H1 (cell line): ENCODE measurements around the gene IFI27L1. TPM values are rescaled to one million over a fixed set of nuclear protein-coding genes. Genes with fewer than 3 reads are reported as not detected.

Experiments used
- CTCF ChIA-PET: fragments of 300-600 bp; sonication (Branson Sonifier 250); formaldehyde crosslinking; loops from one replicate; lab custom pipeline; 2021; ENCODE audit not compliant: partially characterized antibody; lab: Charles Lee
- POLR2A ChIA-PET: fragments of 300-600 bp; sonication (Branson Sonifier 250); formaldehyde crosslinking; loops from one replicate; lab custom pipeline; 2021; ENCODE audit warnings: inconsistent platforms; ENCODE audit not compliant: partially characterized antibody; lab: Charles Lee
- DNase-seq, 2 experiments: peaks; one replicate each; pipeline versions ENCODE4 v3.0.0 to v3.0.0-alpha.2; 2010 to 2022; ENCODE audit warnings: low spot score in 2 of 2, low read depth in 1 of 2, mixed read lengths in 1 of 2
- FAIRE-seq: peaks from 2 replicates; lab custom pipeline; 2011; peaks lifted over from hg19 to GRCh38; lab: Jason Lieb, UNC
- H2AFZ ChIP-seq: 2 replicates; pipeline ENCODE4 v1.8.1; 2012; ENCODE audit warnings: low read length, inconsistent platforms
- H2AK5ac ChIP-seq: 2 replicates; pipeline ENCODE4 v1.6.1; 2013; ENCODE audit warnings: low read depth, low read length
- H2BK120ac ChIP-seq: replicated peaks from 2 replicates; pipeline ENCODE3; 2013; ENCODE audit warnings: low read depth, low read length, inconsistent platforms
- H2BK12ac ChIP-seq: 2 replicates; pipeline ENCODE4 v1.6.1; 2013; ENCODE audit warnings: low read depth, low read length
- H2BK15ac ChIP-seq: 2 replicates; pipeline ENCODE4 v1.6.1; 2013; ENCODE audit warnings: low read length
- H2BK20ac ChIP-seq: 2 replicates; pipeline ENCODE4 v1.6.1; 2013; ENCODE audit warnings: low read length
- H2BK5ac ChIP-seq: 2 replicates; pipeline ENCODE4 v1.6.1; 2013; ENCODE audit warnings: low read depth, low read length
- H3K14ac ChIP-seq: 2 replicates; pipeline ENCODE4 v1.6.1; 2013; ENCODE audit warnings: inconsistent platforms; ENCODE audit not compliant: insufficient read length
- H3K18ac ChIP-seq: 2 replicates; pipeline ENCODE4 v1.6.1; 2013; ENCODE audit warnings: low read length; ENCODE audit errors: extremely low read depth
- H3K23ac ChIP-seq: 2 replicates; pipeline ENCODE4 v1.6.1; 2013; ENCODE audit warnings: inconsistent platforms; ENCODE audit not compliant: insufficient read length
- H3K23me2 ChIP-seq: 2 replicates; pipeline ENCODE4 v1.6.1; 2013; ENCODE audit warnings: low read depth, low read length
- H3K27ac ChIP-seq: 2 replicates; pipeline ENCODE4 v1.6.1; 2011; ENCODE audit warnings: low read depth, low read length, inconsistent platforms
- H3K27me3 ChIP-seq, 4 experiments: replicated peaks in 1 of 4; 1 replicate in 1 of 4; 2 replicates in 3 of 4; pipeline versions ENCODE4 v1.6.1 to v1.8.1; 2011 to 2013; ENCODE audit warnings: low read length in 3 of 4, mild to moderate bottlenecking in 3 of 4, inconsistent platforms in 2 of 4, mixed read lengths in 2 of 4, moderate library complexity in 1 of 4; ENCODE audit not compliant: control insufficient read depth in 3 of 4, insufficient read depth in 3 of 4; ENCODE audit errors: extremely low read depth in 1 of 4
- H3K36me3 ChIP-seq, 4 experiments: 2 replicates each; pipeline versions ENCODE4 v1.6.1 to v1.8.1; 2011 to 2013; ENCODE audit warnings: mild to moderate bottlenecking in 4 of 4, low read length in 3 of 4, moderate library complexity in 2 of 4, control low read depth in 1 of 4, inconsistent platforms in 1 of 4; ENCODE audit not compliant: insufficient read depth in 4 of 4, control insufficient read depth in 2 of 4
- H3K4ac ChIP-seq: replicated peaks from 2 replicates; pipeline ENCODE3; 2013; ENCODE audit warnings: low read length, low read depth, mixed read lengths, inconsistent platforms; ENCODE audit not compliant: insufficient read length
- H3K4me1 ChIP-seq, 4 experiments: replicated peaks in 1 of 4; 1 replicate in 1 of 4; 2 replicates in 3 of 4; pipeline versions ENCODE4 v1.6.1 to v1.8.1; 2011 to 2013; ENCODE audit warnings: low read length in 3 of 4, inconsistent platforms in 2 of 4, mixed read lengths in 1 of 4; ENCODE audit not compliant: insufficient read depth in 4 of 4, control insufficient read depth in 3 of 4
- H3K4me2 ChIP-seq, 2 experiments: 2 replicates each; pipeline versions ENCODE4 v1.6.1 to v1.8.1; 2011 to 2013; ENCODE audit warnings: low read depth in 2 of 2, low read length in 2 of 2, control low read depth in 1 of 2, inconsistent platforms in 1 of 2, mild to moderate bottlenecking in 1 of 2; ENCODE audit not compliant: insufficient read depth in 1 of 2
- H3K4me3 ChIP-seq, 4 experiments: fragments of 200-600, 300-600 bp in 1 of 4; sonication (generic), shearing (Covaris generic), sonication (Bioruptor Twin) in 1 of 4; 2 replicates each; pipeline versions ENCODE4 v1.5.1 to v1.8.1; 2011 to 2016; ENCODE audit warnings: low read length in 4 of 4, low read depth in 3 of 4, control low read depth in 2 of 4, inconsistent platforms in 2 of 4, mild to moderate bottlenecking in 2 of 4, mixed read lengths in 1 of 4, moderate library complexity in 1 of 4; ENCODE audit not compliant: insufficient read depth in 2 of 4; ENCODE audit errors: extremely low read depth in 1 of 4
- H3K56ac ChIP-seq: replicated peaks from 2 replicates; pipeline ENCODE3; 2013; ENCODE audit warnings: low read depth, mild to moderate bottlenecking, mixed read lengths, low read length, inconsistent platforms; ENCODE audit not compliant: insufficient read length
- H3K79me1 ChIP-seq: 2 replicates; pipeline ENCODE4 v1.6.1; 2013; ENCODE audit warnings: low read depth, low read length, control low read depth
- H3K79me2 ChIP-seq, 2 experiments: 2 replicates each; pipeline versions ENCODE4 v1.6.1 to v1.8.1; 2012 to 2013; ENCODE audit warnings: low read length in 2 of 2, mild to moderate bottlenecking in 2 of 2, inconsistent platforms in 1 of 2; ENCODE audit not compliant: insufficient read depth in 2 of 2, control insufficient read depth in 1 of 2
- H3K9ac ChIP-seq, 4 experiments: replicated peaks in 1 of 4; 1 replicate in 1 of 4; 2 replicates in 3 of 4; pipeline versions ENCODE4 v1.6.1 to v1.8.1; 2011 to 2013; ENCODE audit warnings: low read depth in 3 of 4, low read length in 3 of 4, control low read depth in 2 of 4, mild to moderate bottlenecking in 2 of 4, moderate library complexity in 2 of 4, inconsistent platforms in 1 of 4; ENCODE audit errors: extremely low read depth in 1 of 4
- H3K9me3 ChIP-seq, 2 experiments: 2 replicates each; pipeline versions ENCODE4 v1.6.1 to v1.8.1; 2012 to 2013; ENCODE audit warnings: mild to moderate bottlenecking in 2 of 2, moderate library complexity in 2 of 2, control low read depth in 1 of 2, inconsistent platforms in 1 of 2, low read depth in 1 of 2, low read length in 1 of 2, mixed read lengths in 1 of 2; ENCODE audit not compliant: insufficient read depth in 2 of 2
- H4K20me1 ChIP-seq, 2 experiments: replicated peaks in 1 of 2; 2 replicates each; pipeline versions ENCODE3 to v1.8.1; 2011 to 2013; ENCODE audit warnings: inconsistent platforms in 2 of 2, low read length in 2 of 2, mild to moderate bottlenecking in 1 of 2; ENCODE audit not compliant: insufficient read depth in 2 of 2, control insufficient read depth in 1 of 2
- H4K5ac ChIP-seq: 2 replicates; pipeline ENCODE4 v1.6.1; 2013; ENCODE audit warnings: low read length, low read depth, mixed read lengths, inconsistent platforms; ENCODE audit not compliant: insufficient read length
- H4K8ac ChIP-seq: 2 replicates; pipeline ENCODE4 v1.8.0; 2013; ENCODE audit warnings: mild to moderate bottlenecking, moderate library complexity, low read length, inconsistent platforms; ENCODE audit not compliant: insufficient read depth; ENCODE audit errors: extremely low read depth
- H4K91ac ChIP-seq: replicated peaks from 2 replicates; pipeline ENCODE3; 2013; ENCODE audit warnings: low read length, mixed read lengths, inconsistent platforms; ENCODE audit not compliant: insufficient read length
- JUN ChIP-seq: IDR thresholded peaks from 2 replicates; pipeline ENCODE4 v1.6.1; 2011; ENCODE audit warnings: low read depth, mild to moderate bottlenecking, improper control_type of control experiment, low read length
- KDM1A ChIP-seq: fragments of 200-600, 300-600 bp; sonication (generic); IDR thresholded peaks from 2 replicates; pipeline ENCODE4 v1.7.1; 2016; ENCODE audit warnings: mild to moderate bottlenecking, low read length, borderline replicate concordance
- SP1 ChIP-seq: IDR thresholded peaks from 2 replicates; pipeline ENCODE4 v1.6.1; 2011; ENCODE audit warnings: low read depth, low read length
- USF2 ChIP-seq: IDR thresholded peaks from 2 replicates; pipeline ENCODE4 v1.6.1; 2011; ENCODE audit warnings: low read length, improper control_type of control experiment
- WGBS, 2 experiments: shearing (Covaris generic) in 1 of 2; methylation state at CpG; one replicate each; pipeline versions ENCODE4 v1.1.6 to v1.1.7; 2013 to 2015; ENCODE audit warnings: low lambda C conversion rate in 2 of 2, mixed read lengths in 2 of 2, inconsistent platforms in 1 of 2, low coverage in 1 of 2, missing lambda C conversion rate in 1 of 2; ENCODE audit not compliant: insufficient replicate concordance in 2 of 2, insufficient coverage in 1 of 2, insufficient read length in 1 of 2; ENCODE audit errors: extremely low coverage in 1 of 2, missing lambda C conversion rate in 1 of 2; 5-methylcytosine and 5-hydroxymethylcytosine counted together
- polyA plus RNA-seq, 7 experiments: library from polyadenylated mRNA; depleted of rRNA in 3 of 7; stranded (reverse) in 5 of 7; unstranded in 2 of 7; fragments of >200 nt in 5 of 7; fragments of 200-250 nt in 2 of 7; gene quantifications; 1 replicate in 5 of 7; 2 replicates in 1 of 7; 4 replicates in 1 of 7; pipeline versions ENCODE4 v1.2.1 to v1.2.3, GENCODE V29; 2011 to 2013; ENCODE audit warnings: missing spikeins in 2 of 7, mixed read lengths in 2 of 7
- total RNA-seq: library from RNA; stranded (reverse); fragmentation: NEBNext Ultra II Directional; extraction: Animal tissue kit (Norgen Biotek cat#: 25700); gene quantifications from 2 replicates; pipeline ENCODE4 v1.2.1, GENCODE V29; 2021

IFI27L1 gene
- total and polyA plus RNA-seq, 2 of the 8 experiments (the other 6 are each of a cell fraction or from before 2014, with no cell fraction given): 21.2 to 30.5 TPM

DNA sequence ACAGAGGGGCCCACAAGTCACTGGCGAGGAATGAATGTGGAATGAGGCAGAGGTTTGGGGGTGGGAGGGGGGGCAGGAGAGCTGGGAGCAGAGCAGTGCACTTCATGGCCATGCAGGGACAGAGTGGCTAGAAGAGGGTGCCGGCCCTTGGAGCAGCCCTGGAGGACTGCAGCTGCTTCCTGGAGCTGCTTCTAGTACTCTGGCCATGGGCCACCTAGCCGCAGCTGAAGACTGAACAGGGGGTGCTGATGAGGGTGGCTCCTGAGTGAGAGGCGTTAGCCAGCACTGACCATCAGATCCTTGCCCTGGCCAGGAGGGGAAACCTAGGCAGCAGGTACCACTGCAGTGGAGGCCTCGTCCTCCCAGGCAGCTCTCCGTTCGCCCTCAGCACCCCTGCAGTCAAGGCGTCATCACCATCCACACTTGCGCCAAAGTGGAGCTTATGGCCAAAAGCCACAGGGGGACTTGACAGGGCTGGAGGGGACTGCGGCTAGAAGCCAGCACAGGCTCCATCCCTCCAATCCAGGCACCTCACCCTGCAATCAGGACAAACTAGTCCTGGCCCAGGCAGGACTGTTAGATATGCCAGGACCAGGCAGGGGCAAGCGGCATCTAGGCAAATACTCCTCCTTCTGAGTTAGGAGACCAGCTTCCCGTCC lies 38.5 kb upstream of the IFI27L1 start:
- Histone ChIP-seq H3K36me3 (peaks cover 7 to 33% (median 14%) of the 10 kb centered on the region in 4 experiments; a peak in 6 of 8 replicates), H3K23me2 (no peaks in the 10 kb centered on the region), H3K4me3 (no peak overlapping the region), H3K4me1 (no peaks in the 10 kb centered on the region), H3K4ac (no peak overlapping the region), H3K23ac (no peak overlapping the region), H4K91ac (no peak overlapping the region), H3K18ac (no peak overlapping the region), H2BK120ac (no peak overlapping the region), H3K4me2 (no peak overlapping the region), H3K56ac (no peak overlapping the region), H4K20me1 (peaks cover 0 to 7% of the 10 kb centered on the region in 2 experiments), H2BK5ac (no peak overlapping the region), H2AK5ac (no peak overlapping the region), H3K27ac (no peak overlapping the region), H2AFZ (no peak overlapping the region), H2BK15ac (no peak overlapping the region), H3K14ac (no peak overlapping the region), H4K5ac (no peak overlapping the region), H3K9me3 (no peaks in the 10 kb centered on the region), H2BK12ac (no peak overlapping the region), H3K9ac (no peak overlapping the region), H2BK20ac (no peak overlapping the region), H3K79me1 (no peaks in the 10 kb centered on the region), H4K8ac (peak overlapping the region; percentile 14; the same call in 1 of the 2 replicates), H3K79me2 (no peaks in the 10 kb centered on the region), H3K27me3 (no peaks in the 10 kb centered on the region)
- POLR2A ChIA-PET: interaction anchor here (1.0 kb wide), 1 partner anchor 10 kb away, joined by 3 read pairs; no protein-coding TSS in a partner anchor
- CTCF ChIA-PET: interaction anchor here (1.0 to 1.5 kb wide), 5 partner anchors 10 to 94 kb away, joined by 3 to 6 read pairs (median 4); no protein-coding TSS in a partner anchor
- no peak for TF ChIP-seq JUN
- TF ChIP-seq USF2: no peak
- TF ChIP-seq KDM1A: no peak
- TF ChIP-seq SP1: no peak
- WGBS, 2 experiments: 76% methylated on average over 12 of the region's 12 CpGs; no CpG with 5 or more reads in 1 of the 2 experiments
- no peak for DNase-seq
- FAIRE-seq: no peak
